HAP-1 (cell line): ENCODE results near the gene SLC49A4.

ENCODE experiments used
- DNase-seq, 2 experiments: peaks; one replicate each; pipeline ENCODE4 v3.0.0-alpha.2; 2016 to 2020; ENCODE audit warnings: low spot score in 2 of 2
- H3K27me3 ChIP-seq: fragments of 250-450 bp; sonication (Bioruptor Pico); 2 replicates; pipeline ENCODE4 v1.5.1; 2020; ENCODE audit warnings: low read depth, mild to moderate bottlenecking, moderate library complexity
- H3K36me3 ChIP-seq: fragments of 250-450 bp; sonication (Bioruptor Pico); replicated peaks from 2 replicates; pipeline ENCODE4 v1.5.1; 2020; ENCODE audit warnings: mild to moderate bottlenecking
- H3K4me1 ChIP-seq: fragments of 250-450 bp; sonication (Bioruptor Pico); 2 replicates; pipeline ENCODE4 v1.5.1; 2020; ENCODE audit warnings: mild to moderate bottlenecking
- H3K4me3 ChIP-seq: fragments of 250-450 bp; sonication (Bioruptor Pico); 2 replicates; pipeline ENCODE4 v1.5.1; 2020; ENCODE audit warnings: mild to moderate bottlenecking, moderate library complexity
- H3K9me3 ChIP-seq: fragments of 250-450 bp; sonication (Bioruptor Pico); 2 replicates; pipeline ENCODE4 v1.5.1; 2020; ENCODE audit warnings: mild to moderate bottlenecking, moderate library complexity
- in situ Hi-C: fragments of 300-500 bp; cut with MboI; formaldehyde crosslinking; loops from 3 replicates; pipeline ENCODE4 v1.14.3; 2020; ENCODE audit warnings: low sequenced_read_pairs, inconsistent platforms, mixed read lengths

The SLC49A4 gene

GRCh38 chr3:122857019-122857418, 62.1 kb downstream of the SLC49A4 start:
- no peak for DNase-seq
- H3K9me3 ChIP-seq, result no peaks in the 10 kb centered on the region
- H3K27me3 ChIP-seq, result no peaks in the 10 kb centered on the region
- H3K36me3 ChIP-seq, result no peaks in the 10 kb centered on the region
- H3K4me3 ChIP-seq, result no peak overlapping the region
- in situ Hi-C loops, result no loop called here
- H3K4me1 ChIP-seq, result no peaks in the 10 kb centered on the region

GRCh38 chr3:122858373-122858772, 63.5 kb downstream of the SLC49A4 start:
- H3K9me3 ChIP-seq, result no peaks in the 10 kb centered on the region
- H3K4me1 ChIP-seq, result no peaks in the 10 kb centered on the region
- in situ Hi-C loops, result no loop called here
- H3K4me3 ChIP-seq, result no peak overlapping the region
- H3K27me3 ChIP-seq, result no peaks in the 10 kb centered on the region
- H3K36me3 ChIP-seq, result no peaks in the 10 kb centered on the region
- DNase-seq, result no peak

- in situ Hi-C loops, result no loop called here
- no peaks in the 10 kb centered on the region for H3K36me3 ChIP-seq
- no peaks in the 10 kb centered on the region for H3K27me3 ChIP-seq
- DNase-seq, result no peak
- H3K4me3 ChIP-seq, result no peak overlapping the region
- H3K9me3 ChIP-seq, result no peaks in the 10 kb centered on the region
- no peaks in the 10 kb centered on the region for H3K4me1 ChIP-seq
Observed at GRCh38 chr3:122859021-122859805, 64.3 kb downstream of the SLC49A4 start.

GRCh38 chr3:122862381-122862780, 67.5 kb downstream of the SLC49A4 start:
- no peak overlapping the region for H3K4me3 ChIP-seq

GRCh38 chr3:122864498-122864897, 69.6 kb downstream of the SLC49A4 start:
- Histone ChIP-seq H3K9me3 (no peaks in the 10 kb centered on the region), H3K4me3 (no peak overlapping the region), H3K4me1 (no peaks in the 10 kb centered on the region), H3K27me3 (no peaks in the 10 kb centered on the region), H3K36me3 (no peaks in the 10 kb centered on the region)
- in situ Hi-C loops, result no loop called here
- DNase-seq, result no peak

More at GRCh38 chr3:122862381-122862780, 67.5 kb downstream of the SLC49A4 start:
- H3K27me3 ChIP-seq, result no peaks in the 10 kb centered on the region
- in situ Hi-C loops, result no loop called here
- no peaks in the 10 kb centered on the region for H3K9me3 ChIP-seq
- no peaks in the 10 kb centered on the region for H3K4me1 ChIP-seq
- DNase-seq, result no peak
- no peaks in the 10 kb centered on the region for H3K36me3 ChIP-seq

GRCh38 chr3:122868322-122868721, 73.5 kb downstream of the SLC49A4 start:
- no peak for DNase-seq
- no peaks in the 10 kb centered on the region for H3K9me3 ChIP-seq
- no peak overlapping the region for H3K4me3 ChIP-seq
- in situ Hi-C loops, result no loop called here
- no peaks in the 10 kb centered on the region for H3K27me3 ChIP-seq
- H3K36me3 ChIP-seq, result no peaks in the 10 kb centered on the region
- no peaks in the 10 kb centered on the region for H3K4me1 ChIP-seq

- Histone ChIP-seq H3K9me3 (no peaks in the 10 kb centered on the region), H3K4me3 (no peak overlapping the region), H3K27me3 (no peaks in the 10 kb centered on the region), H3K36me3 (no peaks in the 10 kb centered on the region), H3K4me1 (0 out of 2 replicates have a peak, but pooled peaks cover 2% of the 10 kb centered on the region)
- DNase-seq, result no peak
- in situ Hi-C loops, result no loop called here
Observed at GRCh38 chr3:122873741-122874515, 79.1 kb downstream of the SLC49A4 start.

- no peaks in the 10 kb centered on the region for H3K27me3 ChIP-seq
- 0 out of 2 replicates have a peak, but pooled peaks cover 2% of the 10 kb centered on the region for H3K36me3 ChIP-seq
- no peaks in the 10 kb centered on the region for H3K9me3 ChIP-seq
- DNase-seq, result no peak
- 0 out of 2 replicates have a peak, but pooled peaks cover 2% of the 10 kb centered on the region for H3K4me1 ChIP-seq
- in situ Hi-C loops, result no loop called here
- H3K4me3 ChIP-seq, result no peak overlapping the region
Observed at GRCh38 chr3:122875547-122876127, 80.8 kb downstream of the SLC49A4 start.

GRCh38 chr3:122880173-122880572, 85.3 kb downstream of the SLC49A4 start:
- H3K4me3 ChIP-seq, result no peak overlapping the region
- in situ Hi-C loops, result no loop called here

GRCh38 chr3:122880624-122881023, 85.8 kb downstream of the SLC49A4 start:
- Histone ChIP-seq H3K4me1 (0 out of 2 replicates have a peak, but pooled peaks cover 2% of the 10 kb centered on the region), H3K27me3 (no peaks in the 10 kb centered on the region), H3K4me3 (no peak overlapping the region), H3K36me3 (0 out of 2 replicates have a peak, but pooled peaks cover 2% of the 10 kb centered on the region), H3K9me3 (no peaks in the 10 kb centered on the region)
- DNase-seq, result no peak
- in situ Hi-C loops, result no loop called here

More at GRCh38 chr3:122880173-122880572, 85.3 kb downstream of the SLC49A4 start:
- 0 out of 2 replicates have a peak, but pooled peaks cover 2% of the 10 kb centered on the region for H3K36me3 ChIP-seq
- 0 out of 2 replicates have a peak, but pooled peaks cover 2% of the 10 kb centered on the region for H3K4me1 ChIP-seq
- H3K9me3 ChIP-seq, result no peaks in the 10 kb centered on the region
- DNase-seq, result no peak
- H3K27me3 ChIP-seq, result no peaks in the 10 kb centered on the region

- 0 out of 2 replicates have a peak, but pooled peaks cover 2% of the 10 kb centered on the region for H3K36me3 ChIP-seq
- H3K4me1 ChIP-seq, result 0 out of 2 replicates have a peak, but pooled peaks cover 2% of the 10 kb centered on the region
- H3K27me3 ChIP-seq, result no peaks in the 10 kb centered on the region
- in situ Hi-C loops, result no loop called here
- DNase-seq, result no peak
- no peaks in the 10 kb centered on the region for H3K9me3 ChIP-seq
- no peak overlapping the region for H3K4me3 ChIP-seq
Observed at GRCh38 chr3:122882361-122882947, 87.6 kb downstream of the SLC49A4 start.

- Histone ChIP-seq H3K4me3 (no peak overlapping the region), H3K4me1 (no peaks in the 10 kb centered on the region), H3K36me3 (no peaks in the 10 kb centered on the region), H3K27me3 (no peaks in the 10 kb centered on the region), H3K9me3 (no peaks in the 10 kb centered on the region)
- in situ Hi-C loops, result no loop called here
- no peak for DNase-seq
Observed at GRCh38 chr3:122886251-122886650, 91.4 kb downstream of the SLC49A4 start.

- no peaks in the 10 kb centered on the region for H3K27me3 ChIP-seq
- no peaks in the 10 kb centered on the region for H3K36me3 ChIP-seq
- no peaks in the 10 kb centered on the region for H3K9me3 ChIP-seq
- no peak for DNase-seq
- H3K4me1 ChIP-seq, result no peaks in the 10 kb centered on the region
- H3K4me3 ChIP-seq, result no peak overlapping the region
- in situ Hi-C loops, result no loop called here
Observed at GRCh38 chr3:122886946-122887345, 92.1 kb downstream of the SLC49A4 start.
